Fibroblast of villous mesenchyme (primary cell): ENCODE results near the gene ABLIM1. TPM values are rescaled to one million over a fixed set of nuclear protein-coding genes. Genes with fewer than 3 reads are reported as not detected.
"Not testable (repeated sequence)": the region's sequence is repeated elsewhere in the genome, so short reads cannot be mapped to it uniquely, and the experiment has no call there.

Experiments used
- DNase-seq: peaks from one replicate; pipeline ENCODE4 v3.0.0-alpha.2; 2010; ENCODE audit warnings: low read depth
- H3K4me3 ChIP-seq: 2 replicates; pipeline ENCODE4 v1.5.1; 2011; ENCODE audit warnings: low read depth, mild to moderate bottlenecking, low read length
- CTCF ChIP-seq: IDR thresholded peaks from 2 replicates; pipeline ENCODE4 v1.5.1; 2012; ENCODE audit warnings: low read depth, mild to moderate bottlenecking, low read length; ENCODE audit not compliant: insufficient read depth
- total RNA-seq: library from RNA; depleted of rRNA; stranded (reverse); fragments of >200 nt; gene quantifications from 2 replicates; pipeline ENCODE4 v1.2.3, GENCODE V29; 2012

ABLIM1 gene
- total RNA-seq, result 10.0 and 18.6 TPM in 2 replicates

- H3K4me3 ChIP-seq, result no peak within 1 kb of the TSS
- no peak for DNase-seq
- TF ChIP-seq CTCF, result no peak
Observed at GRCh38 chr10:114658175-114658574, at the start of gene ABLIM1. Gene ABLIM1 (minus strand): TSS chr10:114658275. CDS start chr10:114658200, 75 bp downstream.

- H3K4me3 ChIP-seq, result no peak overlapping the region
- no peak for TF ChIP-seq CTCF
- peak; percentile 34 for DNase-seq
Observed at GRCh38 chr10:114706458-114707055, 48.5 kb upstream of the ABLIM1 start.

GRCh38 chr10:114704679-114705078 lies 46.6 kb upstream of the ABLIM1 start:
- no peak for TF ChIP-seq CTCF
- DNase-seq, result no peak
- no peak overlapping the region for H3K4me3 ChIP-seq

GRCh38 chr10:114703377-114704107 lies 45.5 kb upstream of the ABLIM1 start:
- H3K4me3 ChIP-seq, result no peak overlapping the region
- TF ChIP-seq CTCF, result peak; percentile 69
- peak; percentile 26 for DNase-seq

- no peak overlapping the region for H3K4me3 ChIP-seq
- TF ChIP-seq CTCF, result no peak
- DNase-seq, result no peak
Observed at GRCh38 chr10:114698271-114699061, 40.4 kb upstream of the ABLIM1 start.

GRCh38 chr10:114697061-114697598 lies 39.1 kb upstream of the ABLIM1 start:
- DNase-seq, result peak; percentile 63
- H3K4me3 ChIP-seq, result no peak overlapping the region
- no peak for TF ChIP-seq CTCF

- not testable (repeated sequence) for H3K4me3 ChIP-seq, DNase-seq
Observed at GRCh38 chr10:114696301-114696700, 38.2 kb upstream of the ABLIM1 start.
